ES-I3 (cell line): ENCODE results near the gene SLC41A3.
"Not testable (repeated sequence)": the region's sequence is repeated elsewhere in the genome, so short reads cannot be mapped to it uniquely, and the experiment has no call there.

Source experiments
- H3K36me3 ChIP-seq: 2 replicates; pipeline ENCODE4 v1.6.1; 2013; ENCODE audit warnings: mild to moderate bottlenecking, low read length, control low read depth, moderate library complexity; ENCODE audit not compliant: insufficient read depth
- H3K4me1 ChIP-seq: 2 replicates; pipeline ENCODE4 v1.6.1; 2013; ENCODE audit warnings: mild to moderate bottlenecking, control low read depth, low read length; ENCODE audit not compliant: insufficient read depth
- H3K9ac ChIP-seq: 2 replicates; pipeline ENCODE4 v1.6.1; 2013; ENCODE audit warnings: low read depth, mild to moderate bottlenecking, low read length, moderate library complexity
- H3K9me3 ChIP-seq: 2 replicates; pipeline ENCODE4 v1.6.1; 2013; ENCODE audit warnings: mild to moderate bottlenecking, low read length, moderate library complexity; ENCODE audit not compliant: control insufficient read depth, insufficient read depth

Gene SLC41A3

GRCh38 chr3:126104742-126105605 lies 21.1 kb upstream of the SLC41A3 start:
- Histone ChIP-seq H3K36me3 (no peaks in the 10 kb centered on the region), H3K9me3 (no peaks in the 10 kb centered on the region), H3K4me1 (no peaks in the 10 kb centered on the region), H3K9ac (no peak overlapping the region)

- Histone ChIP-seq H3K9me3 (no peaks in the 10 kb centered on the region), H3K4me1 (no peaks in the 10 kb centered on the region)
These were observed 20.2 kb upstream of the SLC41A3 start for GRCh38 chr3:126104028-126104635.

GRCh38 chr3:126103121-126104027 lies 19.4 kb upstream of the SLC41A3 start:
- Histone ChIP-seq H3K9ac (no peak overlapping the region), H3K9me3 (no peaks in the 10 kb centered on the region), H3K36me3 (no peaks in the 10 kb centered on the region), H3K4me1 (no peaks in the 10 kb centered on the region)

More at GRCh38 chr3:126104028-126104635, 20.2 kb upstream of the SLC41A3 start:
- H3K36me3 ChIP-seq = no peaks in the 10 kb centered on the region
- H3K9ac ChIP-seq = no peak overlapping the region

GRCh38 chr3:126102530-126102951 lies 18.6 kb upstream of the SLC41A3 start:
- no peaks in the 10 kb centered on the region for H3K36me3 ChIP-seq
- H3K4me1 ChIP-seq = no peaks in the 10 kb centered on the region
- no peaks in the 10 kb centered on the region for H3K9me3 ChIP-seq
- no peak overlapping the region for H3K9ac ChIP-seq

GRCh38 chr3:126102011-126102410 lies 18.1 kb upstream of the SLC41A3 start:
- Histone ChIP-seq H3K9me3 (peaks cover 4% of the 10 kb centered on the region; the same call in 1 of the 2 replicates), H3K36me3 (no peaks in the 10 kb centered on the region), H3K9ac (no peak overlapping the region), H3K4me1 (no peaks in the 10 kb centered on the region)

- H3K9ac ChIP-seq = no peak overlapping the region
- H3K9me3 ChIP-seq = peaks cover 6% of the 10 kb centered on the region; the same call in 1 of the 2 replicates
- H3K36me3 ChIP-seq = no peaks in the 10 kb centered on the region
- no peaks in the 10 kb centered on the region for H3K4me1 ChIP-seq
These were observed 17.6 kb upstream of the SLC41A3 start for GRCh38 chr3:126101521-126101982.

GRCh38 chr3:126100634-126101301 lies 16.8 kb upstream of the SLC41A3 start:
- H3K9me3 ChIP-seq = peaks cover 6% of the 10 kb centered on the region; the same call in 1 of the 2 replicates
- no peak overlapping the region for H3K9ac ChIP-seq
- H3K4me1 ChIP-seq = no peaks in the 10 kb centered on the region
- no peaks in the 10 kb centered on the region for H3K36me3 ChIP-seq

- Histone ChIP-seq H3K9ac (no peak overlapping the region), H3K36me3 (no peaks in the 10 kb centered on the region), H3K4me1 (no peaks in the 10 kb centered on the region), H3K9me3 (peaks cover 6% of the 10 kb centered on the region; the same call in 1 of the 2 replicates)
These were observed 16.3 kb upstream of the SLC41A3 start for GRCh38 chr3:126100269-126100633.

- peaks cover 6% of the 10 kb centered on the region; the same call in 1 of the 2 replicates for H3K9me3 ChIP-seq
- H3K9ac ChIP-seq = no peak overlapping the region
- H3K4me1 ChIP-seq = no peaks in the 10 kb centered on the region
- no peaks in the 10 kb centered on the region for H3K36me3 ChIP-seq
These were observed 14.5 kb upstream of the SLC41A3 start for GRCh38 chr3:126098391-126098858.

- Histone ChIP-seq H3K9me3 (peaks cover 7% of the 10 kb centered on the region), H3K4me1 (no peaks in the 10 kb centered on the region), H3K9ac (no peak overlapping the region), H3K36me3 (no peaks in the 10 kb centered on the region)
These were observed 13.9 kb upstream of the SLC41A3 start for GRCh38 chr3:126097801-126098200.

GRCh38 chr3:126096274-126096673 lies 12.3 kb upstream of the SLC41A3 start:
- H3K9me3 ChIP-seq = peaks cover 12% of the 10 kb centered on the region
- not testable (repeated sequence) for H3K9ac ChIP-seq, H3K4me1 ChIP-seq, H3K36me3 ChIP-seq

GRCh38 chr3:126092128-126092527 lies 8.2 kb upstream of the SLC41A3 start:
- not testable (repeated sequence) for H3K36me3 ChIP-seq, H3K4me1 ChIP-seq, H3K9ac ChIP-seq
- peaks cover 24% of the 10 kb centered on the region for H3K9me3 ChIP-seq

GRCh38 chr3:126087552-126088175 lies 3.7 kb upstream of the SLC41A3 start:
- no peak overlapping the region for H3K9ac ChIP-seq
- H3K4me1 ChIP-seq = no peaks in the 10 kb centered on the region
- H3K36me3 ChIP-seq = no peaks in the 10 kb centered on the region
- H3K9me3 ChIP-seq = peaks cover 22% of the 10 kb centered on the region
